Pons (tissue), 1 donor: ENCODE results near the gene SORBS1.

Source experiments
- DNase-seq: peaks from one replicate; pipeline ENCODE4 v3.0.0-alpha.2; 2016; ENCODE audit warnings: low spot score

Gene SORBS1

DNA sequence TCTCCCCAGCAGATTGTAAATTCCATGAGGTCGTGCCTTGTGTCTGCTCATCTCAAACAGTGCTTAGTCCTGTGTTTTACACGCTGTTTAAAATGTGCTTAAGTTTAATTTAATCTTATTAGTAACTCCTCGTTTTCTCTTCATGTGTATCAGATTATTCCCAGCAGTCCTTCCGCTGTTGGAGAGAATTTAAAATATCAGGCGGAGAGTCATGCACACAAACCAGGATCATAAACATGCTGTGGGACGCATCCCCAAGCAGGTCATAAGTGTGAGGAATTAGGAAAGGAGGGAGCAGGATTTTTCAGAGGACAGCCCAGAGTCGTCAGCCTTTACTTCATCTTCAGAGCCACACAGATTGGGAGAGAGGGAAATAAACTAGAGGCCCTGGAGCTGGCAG is 4.2 kb upstream of the SORBS1 start:
- DNase-seq, result no peak

DNA sequence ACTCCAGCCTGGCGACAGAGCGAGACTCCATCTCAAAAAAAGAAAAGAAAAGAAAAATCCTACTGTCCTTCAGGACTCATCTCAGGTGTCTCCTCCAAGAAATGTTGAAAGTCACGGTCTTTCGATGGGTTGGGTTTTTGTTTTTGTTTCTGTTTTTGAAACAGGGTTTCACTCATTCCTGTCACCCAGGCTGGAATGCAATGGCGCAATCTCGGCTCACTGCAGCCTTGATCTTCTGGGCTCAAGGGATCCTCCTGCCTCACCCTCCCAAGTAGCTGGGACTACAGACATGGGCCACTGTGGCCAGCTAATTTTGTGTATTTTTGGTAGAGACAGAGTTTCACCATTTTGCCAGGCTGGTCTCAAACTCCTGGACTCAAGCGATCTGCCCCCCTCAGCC is 3.1 kb upstream of the SORBS1 start:
- DNase-seq, result no peak

DNA sequence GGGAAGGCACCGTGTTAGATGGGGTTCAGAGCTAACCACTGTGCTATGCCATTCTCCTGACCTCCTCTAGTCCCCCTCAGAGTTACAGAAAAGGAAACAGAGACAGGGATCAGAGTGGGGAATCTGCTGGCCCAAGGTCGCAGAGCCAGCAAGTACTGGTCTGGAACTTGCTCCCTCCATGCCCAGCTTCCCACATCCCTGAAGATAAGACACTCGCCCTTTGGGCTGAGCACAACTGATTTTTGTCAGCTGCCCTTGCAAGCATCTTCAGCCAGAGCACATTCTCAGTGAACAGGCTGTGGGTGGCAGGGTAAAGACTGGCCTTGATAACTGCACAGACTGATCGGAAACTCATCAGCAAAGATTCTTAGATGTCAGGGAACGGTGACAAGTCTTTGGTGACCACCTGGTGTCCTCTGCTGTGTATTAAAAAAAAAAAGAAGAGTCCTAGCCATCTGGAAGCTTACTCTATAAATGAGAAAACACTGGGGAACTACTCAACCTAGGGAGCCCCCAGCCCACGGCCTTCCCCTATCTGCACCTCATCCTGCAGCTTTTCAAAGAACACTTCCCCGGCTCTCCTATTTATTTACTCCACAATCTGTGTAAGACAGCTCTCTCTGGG is 1.3 kb upstream of the SORBS1 start:
- no peak for DNase-seq

DNA sequence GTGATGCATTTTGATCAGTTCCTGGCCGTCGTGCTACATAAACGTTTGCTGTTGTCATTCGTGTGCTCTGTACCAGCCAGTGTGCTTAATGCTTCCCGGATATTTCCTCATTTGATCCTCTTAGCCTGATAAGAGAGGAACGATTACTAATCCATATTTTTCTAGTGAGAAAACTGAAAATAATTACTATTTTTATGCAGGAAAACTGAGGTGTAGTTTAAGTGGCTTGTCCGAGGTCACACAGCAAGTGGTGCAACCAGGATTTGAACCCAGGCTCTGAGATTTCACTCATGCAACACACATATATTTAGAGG is 650 bp upstream of the SORBS1 start:
- DNase-seq, result no peak

DNA sequence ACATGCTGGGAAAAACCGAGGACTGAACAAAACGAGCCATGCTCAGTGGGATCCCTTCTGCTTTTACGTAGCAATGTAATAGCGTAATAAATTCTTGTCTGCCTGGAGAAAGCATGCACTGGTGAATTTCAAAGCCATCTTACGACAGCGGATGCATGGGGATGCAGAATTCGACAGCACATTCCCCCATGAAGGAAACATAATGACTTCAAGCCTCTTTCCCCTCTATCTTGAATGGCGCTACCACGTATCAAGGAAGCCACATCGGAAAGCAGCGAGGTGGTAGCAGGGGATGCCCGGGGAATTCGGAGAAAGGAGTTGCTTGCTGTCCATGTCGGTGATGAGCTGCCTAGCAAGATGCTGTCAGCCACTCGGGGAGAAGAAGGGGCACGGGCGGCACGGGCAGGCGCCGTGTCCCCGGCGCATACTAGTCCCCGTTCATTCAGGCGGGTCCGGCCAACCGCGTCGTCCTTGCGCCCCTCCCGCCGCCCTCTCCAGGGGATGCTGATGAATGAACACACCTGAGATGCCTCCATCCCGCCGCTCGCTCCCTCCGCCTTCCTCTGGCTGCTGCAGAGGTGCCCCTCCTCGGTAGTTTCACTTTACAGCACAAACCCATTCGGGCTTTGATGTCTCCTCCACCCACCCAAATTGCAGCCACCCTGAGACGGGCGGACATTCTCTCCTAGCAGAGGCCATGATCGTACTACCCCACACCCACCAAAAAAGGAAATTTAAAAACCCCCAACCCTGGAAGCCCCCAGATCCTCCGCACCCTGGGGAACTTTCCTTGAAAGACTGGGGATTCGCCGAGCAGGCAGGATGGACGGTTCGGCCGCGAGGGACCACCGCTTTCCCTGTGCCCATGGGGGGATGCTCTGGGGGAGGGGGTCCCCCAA is 644 bp downstream of the SORBS1 start:
- DNase-seq, result peak; percentile 44

DNA sequence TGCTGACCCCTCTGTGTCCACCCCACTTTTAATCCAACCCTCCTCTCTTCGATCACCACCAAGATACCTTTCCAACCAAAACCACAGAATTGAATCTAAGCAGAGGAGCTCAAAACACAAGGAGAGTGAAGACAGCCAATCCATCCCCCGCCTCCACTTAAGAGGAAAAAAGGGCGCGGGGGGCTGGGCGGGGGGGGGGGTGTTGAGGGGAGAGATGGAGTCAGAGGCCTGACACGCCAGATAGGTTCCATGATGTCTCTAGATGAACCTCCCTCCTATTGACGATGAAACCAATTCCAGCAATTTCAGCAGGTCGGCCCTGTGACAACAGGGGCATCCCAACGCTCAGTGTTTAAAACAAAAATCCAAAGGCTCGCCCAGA is 1.3 kb downstream of the SORBS1 start:
- DNase-seq, result no peak

DNA sequence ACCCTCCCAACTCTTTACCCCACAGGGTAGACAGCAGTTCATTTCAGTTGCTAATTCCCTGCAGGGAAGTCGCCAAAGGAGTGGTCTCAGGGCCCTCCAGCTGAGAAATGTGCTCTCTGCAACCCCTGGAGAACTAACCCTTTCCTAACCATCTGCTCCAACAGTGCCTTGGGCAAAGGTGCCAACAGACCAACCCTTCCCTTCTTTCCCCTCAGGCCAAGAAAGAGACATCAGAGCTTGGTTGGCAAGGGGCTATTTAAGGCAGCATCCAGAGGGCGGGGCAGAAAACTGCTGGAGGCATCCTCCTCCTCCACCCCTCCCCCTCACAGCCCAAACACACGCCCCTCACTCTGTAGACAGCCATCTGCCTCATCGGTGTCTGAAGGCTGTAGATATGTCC is 1.7 kb downstream of the SORBS1 start:
- peak; percentile 17 for DNase-seq

DNA sequence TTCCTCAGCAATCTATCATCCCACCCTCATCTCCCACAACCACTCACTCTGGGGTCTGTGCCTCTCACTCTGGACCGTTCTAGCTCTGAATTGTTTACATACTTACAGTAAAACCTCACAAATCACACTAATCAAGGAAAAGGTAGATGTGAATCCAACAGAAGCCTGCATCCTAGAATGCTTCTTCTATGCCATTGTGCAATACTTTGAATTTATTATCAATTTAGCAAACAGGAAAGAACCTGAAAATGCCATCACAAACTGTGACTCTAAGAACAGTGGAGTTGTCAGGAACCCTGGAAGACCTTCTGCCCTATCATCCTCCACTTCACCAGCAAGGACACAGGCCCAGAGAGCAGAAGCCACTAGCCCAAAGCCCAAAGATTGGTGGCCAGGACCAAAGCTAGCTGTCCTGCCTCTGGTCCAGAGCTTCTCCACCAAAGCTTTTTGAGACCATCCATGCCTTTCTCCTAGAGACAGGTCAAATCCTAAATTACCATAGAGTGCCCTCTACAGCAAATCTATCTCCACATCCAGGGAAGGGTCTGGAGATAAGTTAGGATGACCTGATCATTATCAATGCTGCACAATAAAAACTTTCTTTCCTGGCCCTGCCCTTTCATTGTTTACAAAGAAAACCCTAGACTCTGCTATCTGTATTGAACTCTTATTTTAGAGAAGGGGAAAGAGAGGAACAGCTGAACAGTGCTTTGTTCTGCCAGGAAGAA is 2.4 kb downstream of the SORBS1 start:
- peak; percentile 9 for DNase-seq

DNA sequence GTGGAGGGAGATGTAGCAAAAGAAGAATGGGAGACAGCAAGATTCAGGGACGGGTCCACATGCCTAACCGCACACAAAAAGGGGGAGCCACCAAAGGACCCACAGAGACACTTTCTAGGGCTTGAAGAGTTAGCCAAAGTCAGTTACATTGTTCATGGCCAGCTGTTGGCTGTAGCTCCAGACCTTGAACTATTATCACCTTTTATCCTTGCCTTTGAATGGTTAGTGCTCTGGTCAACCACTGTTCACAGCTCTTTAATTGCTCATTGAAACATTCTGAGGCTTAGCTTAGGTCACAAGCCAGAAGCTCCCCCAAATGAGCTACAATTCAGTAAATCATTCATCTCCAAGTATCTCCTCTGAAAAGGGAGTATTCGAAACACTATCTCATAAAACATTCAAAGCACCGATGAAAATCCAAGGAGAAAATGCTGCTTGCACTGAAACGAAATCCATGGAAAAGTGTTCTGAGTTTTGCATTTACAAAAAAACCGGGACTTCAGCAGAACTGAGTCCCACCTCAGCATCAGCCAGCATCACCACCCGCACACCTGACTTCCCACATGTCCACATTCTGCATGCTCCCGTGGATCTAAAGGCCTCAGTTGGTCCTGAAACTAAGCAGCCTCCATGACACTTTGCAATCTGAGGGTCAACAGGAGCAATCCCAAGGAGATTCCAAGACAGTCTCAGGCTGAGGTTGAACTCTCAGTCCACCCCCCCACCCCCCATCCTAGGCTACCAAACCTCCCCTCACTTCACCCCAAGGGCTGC is 4.0 kb downstream of the SORBS1 start:
- DNase-seq, result no peak

DNA sequence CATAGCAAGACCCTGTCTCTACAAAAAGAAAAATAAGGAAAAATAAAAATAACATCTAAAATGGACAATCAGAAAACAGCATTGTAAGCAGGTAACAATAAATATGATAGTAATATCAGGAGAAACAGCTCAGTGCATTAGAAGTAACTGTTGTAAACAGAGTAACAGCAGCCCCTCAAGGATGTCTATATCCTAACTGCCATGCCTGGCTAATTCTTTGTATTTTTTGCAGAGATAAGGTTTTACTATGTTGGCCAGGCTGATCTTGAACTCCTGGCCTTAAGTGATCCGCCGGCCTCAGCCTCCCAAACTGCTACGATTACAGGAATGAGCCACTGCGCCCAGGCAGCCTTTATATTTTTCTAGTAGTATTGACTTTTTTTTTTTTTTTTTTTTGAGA is 7.5 kb downstream of the SORBS1 start:
- DNase-seq, result no peak

DNA sequence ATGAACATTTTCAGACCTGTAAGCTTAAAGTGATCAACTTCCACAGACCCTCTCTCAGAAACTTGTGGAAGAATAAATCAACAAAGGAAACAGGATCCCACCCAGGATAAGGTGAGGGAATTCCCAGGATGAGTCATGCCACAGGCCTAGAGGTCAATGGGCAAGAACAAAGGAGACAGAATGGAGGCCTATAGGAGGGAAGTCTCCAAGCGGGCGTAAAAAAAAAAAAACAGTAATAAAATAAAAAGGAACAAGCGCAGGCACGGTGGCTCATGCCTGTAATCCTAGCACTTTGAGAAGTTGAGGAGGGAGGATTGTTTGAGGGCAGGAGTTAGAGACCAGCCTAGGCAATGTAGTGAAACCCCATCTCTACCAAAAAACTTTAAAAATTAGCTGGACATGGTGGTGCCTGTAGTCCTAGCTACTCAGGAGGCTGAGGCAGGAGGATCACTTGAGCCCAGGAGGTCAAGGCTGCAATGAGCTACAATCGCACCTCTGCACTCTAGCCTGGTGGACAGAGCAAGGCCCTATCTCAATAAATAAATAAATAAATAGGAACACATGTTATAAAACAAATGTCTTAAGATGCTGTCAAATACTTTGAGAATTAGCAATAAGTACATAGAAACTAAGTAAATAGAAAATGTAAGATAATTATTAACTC is 8.4 kb downstream of the SORBS1 start:
- DNase-seq, result no peak

DNA sequence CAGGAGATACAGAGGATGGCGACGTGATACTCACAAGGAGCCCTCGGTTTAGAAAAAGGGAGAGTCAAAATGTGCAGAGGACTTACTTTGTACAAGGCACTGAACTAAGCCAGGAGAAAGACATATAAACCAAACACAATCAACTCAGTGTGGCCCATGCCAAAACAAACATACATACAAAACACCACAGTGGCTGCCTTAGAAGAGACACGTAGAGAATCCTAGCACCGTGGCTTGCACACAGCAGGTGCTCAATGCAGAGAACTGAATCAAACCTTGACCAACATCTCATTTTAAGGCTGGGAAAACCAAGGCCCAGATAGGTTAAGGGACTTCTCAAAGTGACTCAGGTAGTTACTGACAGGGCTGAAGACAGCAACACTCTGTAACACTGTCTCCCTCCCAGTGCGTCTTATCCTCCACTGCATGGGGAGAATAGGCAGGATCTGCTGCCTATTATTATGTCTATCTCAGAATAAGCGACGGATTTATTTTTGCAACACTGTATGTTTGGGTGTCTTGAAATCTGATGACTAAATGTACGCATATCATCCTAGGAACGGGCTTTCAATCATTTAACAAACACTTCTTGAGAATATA is 11.0 kb downstream of the SORBS1 start:
- DNase-seq, result no peak

DNA sequence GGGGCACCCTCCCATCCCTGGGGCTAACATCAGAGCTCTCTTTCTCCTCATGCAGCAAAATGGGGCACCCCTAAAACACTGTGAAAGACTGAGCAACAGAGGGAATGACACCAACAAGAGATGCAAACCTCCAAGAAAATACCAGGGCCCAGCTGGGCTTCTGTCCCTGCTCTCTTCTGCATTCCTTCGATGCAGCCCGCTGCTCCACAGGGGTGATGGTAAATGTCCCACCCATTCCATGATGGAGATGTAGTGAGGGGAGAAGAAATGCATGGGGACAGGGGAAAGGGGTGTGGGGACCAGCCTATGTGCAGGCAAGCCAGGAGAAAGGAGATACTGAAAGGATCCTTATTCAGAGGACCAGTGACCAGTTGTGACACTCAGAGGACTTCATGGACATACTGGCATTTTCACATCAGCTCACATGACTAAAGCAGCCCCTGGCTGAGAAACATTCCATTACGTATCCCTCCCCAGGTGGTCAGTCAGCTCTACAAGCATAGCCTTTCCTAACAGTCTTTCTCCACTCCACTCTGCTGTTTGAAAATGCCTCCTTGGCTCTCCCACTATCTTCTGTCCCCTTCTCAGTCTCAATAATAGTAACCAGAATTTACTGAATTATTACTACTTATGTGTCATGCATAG is 13.3 kb downstream of the SORBS1 start:
- DNase-seq, result no peak

DNA sequence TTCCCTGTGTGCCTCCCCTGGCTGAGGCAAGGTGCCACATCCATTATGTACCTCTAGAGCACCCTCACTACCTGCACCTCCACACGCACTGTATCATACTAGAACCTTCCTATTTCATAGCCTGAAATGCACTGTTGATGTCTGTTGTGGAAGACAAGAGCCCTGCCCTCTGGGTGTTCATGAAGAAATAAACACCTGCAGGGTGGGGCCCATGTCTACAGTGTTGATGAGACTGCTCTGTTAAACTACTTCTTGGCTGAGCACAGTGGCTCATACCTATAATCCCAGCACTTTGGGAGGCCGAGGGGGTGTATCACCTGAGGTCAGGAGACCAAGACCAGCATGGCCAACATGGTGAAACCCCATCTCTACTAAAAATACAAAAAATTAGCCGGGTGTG is 14.0 kb downstream of the SORBS1 start:
- no peak for DNase-seq

DNA sequence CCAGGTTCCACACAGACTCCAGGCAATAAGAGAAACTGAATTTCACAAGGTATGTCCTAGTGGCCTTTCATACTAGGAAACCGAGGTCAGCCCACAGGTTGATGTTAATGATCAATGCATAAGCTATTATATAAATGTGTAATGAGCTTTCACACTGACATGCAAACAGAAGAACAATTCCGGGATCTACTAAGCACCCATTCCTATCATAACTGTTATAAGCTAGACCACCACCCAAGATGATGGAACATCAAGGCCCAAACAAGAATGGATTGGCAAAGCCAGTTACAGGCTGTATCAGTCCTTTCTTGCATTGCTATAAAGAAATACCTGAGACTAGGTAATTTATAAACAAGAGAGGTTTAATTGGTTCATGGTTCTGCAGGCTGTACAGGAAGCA is 15.2 kb downstream of the SORBS1 start:
- DNase-seq, result no peak

DNA sequence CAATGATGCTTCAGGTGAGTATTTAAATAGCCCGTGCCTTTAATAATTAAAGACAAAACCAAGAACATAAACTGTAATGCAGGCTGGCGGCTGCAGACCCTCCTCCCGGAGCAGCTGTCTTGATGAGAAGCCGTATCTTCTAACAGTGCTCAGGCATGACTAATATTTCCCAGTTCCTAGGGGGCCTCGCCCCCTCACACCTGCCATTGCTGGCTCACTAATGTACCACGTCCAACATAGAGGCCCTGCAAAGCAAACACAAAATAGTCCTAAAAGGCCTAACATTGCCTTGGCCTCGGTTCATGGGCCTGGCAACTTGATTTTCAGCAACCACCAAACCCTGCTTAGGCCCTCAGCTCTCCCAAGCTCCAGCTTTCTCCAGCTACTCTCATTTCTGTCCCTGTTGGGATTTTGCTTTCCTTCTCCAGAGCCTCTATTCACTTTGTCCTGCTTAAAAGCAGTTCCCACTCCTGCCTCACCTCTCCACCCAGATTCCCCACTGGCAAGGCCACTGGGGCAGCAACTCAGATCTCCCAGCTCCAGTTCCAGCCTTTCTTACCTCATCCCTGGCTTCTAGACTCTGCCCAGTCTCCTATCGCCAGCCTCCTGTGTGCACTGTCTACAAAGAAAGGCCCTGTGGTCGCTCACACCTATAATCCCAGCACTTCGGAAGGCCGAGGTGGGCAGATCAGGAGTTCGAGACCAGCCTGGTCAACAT is 16.2 kb downstream of the SORBS1 start:
- no peak for DNase-seq

DNA sequence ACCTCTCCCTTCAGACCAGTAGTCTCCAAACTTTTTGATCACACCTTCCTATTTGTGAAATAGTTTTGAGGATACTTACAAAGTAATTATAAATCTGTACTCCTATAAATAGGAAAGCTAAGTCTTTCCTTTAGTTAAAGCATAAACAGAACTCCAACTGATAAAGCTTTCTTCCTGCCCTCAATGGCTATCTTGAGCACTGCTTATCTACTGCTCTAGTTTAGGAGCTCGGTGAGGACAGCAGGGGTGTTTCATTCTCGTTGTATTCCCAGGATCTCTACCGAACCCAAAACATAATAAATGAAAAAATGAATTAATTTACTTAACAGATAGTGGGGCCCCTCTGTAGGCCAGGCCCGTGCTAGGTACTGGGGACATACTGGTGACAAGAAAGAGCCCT is 17.7 kb downstream of the SORBS1 start:
- no peak for DNase-seq

DNA sequence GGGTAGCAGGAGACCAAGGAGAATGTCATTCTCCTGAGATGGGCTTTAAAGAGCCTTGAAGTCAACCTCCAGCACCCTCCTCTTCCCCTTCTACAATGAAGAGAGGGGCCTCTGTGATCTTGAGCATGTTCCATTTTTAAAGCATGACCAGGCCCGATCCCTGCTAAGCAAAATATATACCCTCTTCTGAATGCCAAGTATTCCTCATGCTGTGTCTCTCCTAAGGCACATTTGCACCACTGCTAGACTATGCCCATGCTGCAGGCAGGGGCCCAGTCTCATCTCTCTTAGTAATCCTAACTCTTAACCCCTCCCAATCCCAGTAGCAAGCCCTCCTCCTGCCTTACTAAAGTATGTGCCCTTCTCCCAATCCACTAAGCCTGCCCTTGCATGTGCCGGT is 18.4 kb downstream of the SORBS1 start:
- DNase-seq, result no peak

DNA sequence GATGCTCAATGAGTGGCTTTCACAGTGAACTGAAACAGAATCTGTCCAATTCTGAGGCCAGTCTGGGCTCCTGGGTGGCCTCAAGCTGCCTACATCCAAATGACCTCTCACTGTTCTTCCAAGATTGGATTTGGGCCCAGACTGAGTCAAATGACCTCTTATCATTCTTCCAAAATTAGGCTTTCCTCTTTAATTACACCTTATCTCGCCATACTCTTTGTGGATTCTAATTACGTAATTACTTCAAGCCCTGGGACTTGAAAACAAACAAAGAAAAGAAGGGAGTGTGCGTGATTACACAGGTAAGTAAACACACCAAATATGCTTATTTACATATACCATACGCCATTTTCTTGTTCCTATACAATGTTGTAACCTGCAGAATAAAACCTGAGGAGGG is 18.8 kb downstream of the SORBS1 start:
- DNase-seq, result no peak

DNA sequence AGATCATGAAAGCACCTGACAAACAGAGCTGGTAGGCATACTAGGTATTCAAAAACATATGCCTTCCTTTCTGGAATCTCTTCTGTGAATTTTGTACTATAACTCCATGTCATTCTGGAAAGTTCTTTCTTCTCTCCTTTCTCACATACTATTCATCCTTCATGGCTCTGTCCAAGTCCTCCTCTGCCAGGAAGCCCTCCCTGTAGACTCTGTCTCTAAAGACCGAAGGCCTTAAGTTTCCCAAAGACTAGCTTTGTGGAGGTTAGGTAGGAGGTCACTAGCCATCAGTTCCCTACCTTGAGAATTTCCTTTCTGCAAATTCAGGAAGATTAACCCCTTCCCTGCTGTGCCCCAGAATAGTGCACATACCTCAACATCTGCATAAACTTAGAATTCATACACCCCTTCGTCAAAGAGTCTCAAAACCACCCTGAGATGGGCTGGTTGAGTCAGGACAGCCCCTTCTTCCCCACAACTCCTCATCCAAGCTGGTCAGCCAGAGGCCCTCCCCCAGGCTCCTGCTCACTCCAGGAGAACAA is 20.6 kb downstream of the SORBS1 start:
- no peak for DNase-seq
